ENCODE results near the gene ALDH1L1.

ALDH1L1 gene

DNA sequence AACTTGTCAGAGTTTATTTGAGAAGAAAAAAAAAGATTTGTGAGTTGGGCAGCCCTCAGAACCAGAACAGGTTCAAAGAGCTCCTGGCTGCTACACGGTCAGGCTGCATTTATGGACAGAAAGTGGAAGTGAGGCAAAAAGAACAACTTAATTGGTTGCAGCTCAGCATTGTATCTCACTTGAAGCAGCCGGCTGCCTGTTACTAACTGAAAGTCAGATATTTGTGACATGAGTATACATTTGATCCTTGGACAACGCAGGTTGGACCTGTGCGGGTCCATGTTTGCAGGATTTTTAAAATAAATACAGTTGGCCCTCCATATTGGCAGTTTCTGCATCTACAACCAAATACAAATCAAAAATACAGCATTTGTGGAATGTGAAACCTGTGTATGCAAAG, 7.5 kb upstream of the ALDH1L1 start:
- Histone ChIP-seq H2AFZ (ENCODE audit: low read depth, low read length, severe bottlenecking) (no peak overlapping the region), H3F3A (ENCODE audit: insufficient read depth) (no peaks in the 10 kb centered on the region)

DNA sequence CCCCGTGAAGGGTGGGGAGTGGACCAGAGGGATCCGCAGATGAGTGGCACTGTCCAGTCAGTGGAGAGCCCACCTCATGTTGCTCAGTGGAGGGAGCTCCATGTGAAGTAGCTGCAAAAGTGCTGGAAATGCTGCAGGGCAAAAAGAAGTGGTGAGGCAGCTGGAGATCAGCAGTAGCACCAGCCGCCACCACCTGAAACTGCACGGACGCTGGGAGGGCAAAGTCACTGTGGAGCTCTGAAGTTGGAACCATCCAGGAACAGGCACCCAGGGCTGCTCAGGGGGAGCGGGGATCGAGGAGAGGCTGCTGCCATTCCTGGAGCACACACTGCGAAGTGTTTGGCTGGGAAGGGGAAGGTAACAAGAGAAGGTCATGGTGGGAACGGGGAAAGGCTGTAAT, 6.4 kb upstream of the ALDH1L1 start:
- H4K20me1 ChIP-seq (ENCODE audit: low read depth, low read length), result no peaks in the 10 kb centered on the region
- H3K4me2 ChIP-seq (ENCODE audit: low read depth, low read length, poor library complexity, severe bottlenecking), result no peak overlapping the region
- no peak overlapping the region for H3K27ac ChIP-seq (ENCODE audit: low read depth, low read length)
- H3F3A ChIP-seq (ENCODE audit: insufficient read depth), result no peaks in the 10 kb centered on the region
- H3K9ac ChIP-seq (ENCODE audit: low read length), result no peak overlapping the region
- no peaks in the 10 kb centered on the region for H3K27me3 ChIP-seq (ENCODE audit: low read length)
- no peaks in the 10 kb centered on the region for H3K9me2 ChIP-seq (replicated peaks; ENCODE audit: insufficient read depth, low read length)
- H3K4me3 ChIP-seq (ENCODE audit: insufficient read depth, low read length, poor library complexity, severe bottlenecking), result no peak overlapping the region
- H2AFZ ChIP-seq (ENCODE audit: low read depth, low read length, severe bottlenecking), result no peak overlapping the region
- H3K36me3 ChIP-seq (ENCODE audit: low read length), result no peaks in the 10 kb centered on the region
- TF ChIP-seq, protein P1, sequence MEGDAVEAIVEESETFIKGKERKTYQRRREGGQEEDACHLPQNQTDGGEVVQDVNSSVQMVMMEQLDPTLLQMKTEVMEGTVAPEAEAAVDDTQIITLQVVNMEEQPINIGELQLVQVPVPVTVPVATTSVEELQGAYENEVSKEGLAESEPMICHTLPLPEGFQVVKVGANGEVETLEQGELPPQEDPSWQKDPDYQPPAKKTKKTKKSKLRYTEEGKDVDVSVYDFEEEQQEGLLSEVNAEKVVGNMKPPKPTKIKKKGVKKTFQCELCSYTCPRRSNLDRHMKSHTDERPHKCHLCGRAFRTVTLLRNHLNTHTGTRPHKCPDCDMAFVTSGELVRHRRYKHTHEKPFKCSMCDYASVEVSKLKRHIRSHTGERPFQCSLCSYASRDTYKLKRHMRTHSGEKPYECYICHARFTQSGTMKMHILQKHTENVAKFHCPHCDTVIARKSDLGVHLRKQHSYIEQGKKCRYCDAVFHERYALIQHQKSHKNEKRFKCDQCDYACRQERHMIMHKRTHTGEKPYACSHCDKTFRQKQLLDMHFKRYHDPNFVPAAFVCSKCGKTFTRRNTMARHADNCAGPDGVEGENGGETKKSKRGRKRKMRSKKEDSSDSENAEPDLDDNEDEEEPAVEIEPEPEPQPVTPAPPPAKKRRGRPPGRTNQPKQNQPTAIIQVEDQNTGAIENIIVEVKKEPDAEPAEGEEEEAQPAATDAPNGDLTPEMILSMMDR (IDR thresholded peaks at IDR 0.05; ENCODE audit: insufficient read depth, low read length, poor library complexity, severe bottlenecking), result no peak
- TF ChIP-seq EZH2phosphoT487 (conservative IDR thresholded peaks at IDR 0.05; ENCODE audit: low read length), result no peak
- H3K79me2 ChIP-seq (ENCODE audit: insufficient read depth, low read length), result no peaks in the 10 kb centered on the region
- H3K9me3 ChIP-seq (ENCODE audit: insufficient read depth, low read length), result no peaks in the 10 kb centered on the region

More for the DNA sequence above, 7.5 kb upstream of the ALDH1L1 start:
- Histone ChIP-seq H4K20me1 (ENCODE audit: low read depth, low read length) (no peaks in the 10 kb centered on the region), H3K27me3 (ENCODE audit: low read length) (no peaks in the 10 kb centered on the region), H3K79me2 (ENCODE audit: insufficient read depth, low read length) (no peaks in the 10 kb centered on the region), H3K36me3 (ENCODE audit: low read length) (no peaks in the 10 kb centered on the region), H3K4me3 (ENCODE audit: insufficient read depth, low read length, poor library complexity, severe bottlenecking) (no peak overlapping the region), H3K9me3 (ENCODE audit: insufficient read depth, low read length) (no peaks in the 10 kb centered on the region), H3K9me2 (replicated peaks; ENCODE audit: insufficient read depth, low read length) (no peaks in the 10 kb centered on the region), H3K9ac (ENCODE audit: low read length) (no peak overlapping the region), H3K27ac (ENCODE audit: low read depth, low read length) (no peak overlapping the region), H3K4me2 (ENCODE audit: low read depth, low read length, poor library complexity, severe bottlenecking) (no peak overlapping the region)
- no peak for TF ChIP-seq EZH2phosphoT487 (conservative IDR thresholded peaks at IDR 0.05; ENCODE audit: low read length)
- TF ChIP-seq, protein P1 (IDR thresholded peaks at IDR 0.05; ENCODE audit: insufficient read depth, low read length, poor library complexity, severe bottlenecking), result no peak

DNA sequence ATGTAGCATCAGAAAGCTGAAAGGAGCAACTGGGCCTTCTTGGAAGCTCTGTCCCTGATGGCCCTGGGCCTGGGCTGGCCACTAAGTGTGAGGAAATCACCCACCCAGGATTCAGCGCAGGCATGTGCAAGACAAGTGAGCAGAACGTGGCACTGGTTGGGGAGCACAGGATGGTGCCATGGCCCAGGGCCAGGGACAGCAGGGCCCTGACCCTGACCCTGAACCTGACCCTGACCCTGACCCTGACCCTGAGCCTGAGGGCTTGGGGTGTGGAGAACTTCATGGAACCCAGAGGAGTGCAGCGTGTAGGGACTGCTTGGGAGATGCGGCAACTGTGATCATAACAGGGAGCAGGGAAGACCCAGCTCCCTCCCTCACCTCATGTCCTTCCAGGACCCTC, 5.9 kb upstream of the ALDH1L1 start:
- H3K36me3 ChIP-seq (ENCODE audit: low read length), result no peaks in the 10 kb centered on the region
- H3K79me2 ChIP-seq (ENCODE audit: insufficient read depth, low read length), result no peaks in the 10 kb centered on the region
- H3K9me2 ChIP-seq (replicated peaks; ENCODE audit: insufficient read depth, low read length), result no peaks in the 10 kb centered on the region
- TF ChIP-seq EZH2phosphoT487 (conservative IDR thresholded peaks at IDR 0.05; ENCODE audit: low read length), result no peak
- TF ChIP-seq, protein P1 (IDR thresholded peaks at IDR 0.05; ENCODE audit: insufficient read depth, low read length, poor library complexity, severe bottlenecking), result no peak
- H4K20me1 ChIP-seq (ENCODE audit: low read depth, low read length), result no peaks in the 10 kb centered on the region
- H2AFZ ChIP-seq (ENCODE audit: low read depth, low read length, severe bottlenecking), result no peak overlapping the region
- H3K9ac ChIP-seq (ENCODE audit: low read length), result no peak overlapping the region
- no peak overlapping the region for H3K4me3 ChIP-seq (ENCODE audit: insufficient read depth, low read length, poor library complexity, severe bottlenecking)
- no peak overlapping the region for H3K4me2 ChIP-seq (ENCODE audit: low read depth, low read length, poor library complexity, severe bottlenecking)
- no peaks in the 10 kb centered on the region for H3K9me3 ChIP-seq (ENCODE audit: insufficient read depth, low read length)
- H3K27me3 ChIP-seq (ENCODE audit: low read length), result no peaks in the 10 kb centered on the region
- H3K27ac ChIP-seq (ENCODE audit: low read depth, low read length), result no peak overlapping the region
- H3F3A ChIP-seq (ENCODE audit: insufficient read depth), result no peaks in the 10 kb centered on the region

Measured in SU-DHL-6 (cell line).